ENCODE data around the gene CIAO3. TPM values are rescaled to one million over a fixed set of nuclear protein-coding genes. Genes with fewer than 3 reads are reported as not detected.

CIAO3 gene
- total RNA-seq, 1 donor from 2014 or later = 39.5 TPM

DNA sequence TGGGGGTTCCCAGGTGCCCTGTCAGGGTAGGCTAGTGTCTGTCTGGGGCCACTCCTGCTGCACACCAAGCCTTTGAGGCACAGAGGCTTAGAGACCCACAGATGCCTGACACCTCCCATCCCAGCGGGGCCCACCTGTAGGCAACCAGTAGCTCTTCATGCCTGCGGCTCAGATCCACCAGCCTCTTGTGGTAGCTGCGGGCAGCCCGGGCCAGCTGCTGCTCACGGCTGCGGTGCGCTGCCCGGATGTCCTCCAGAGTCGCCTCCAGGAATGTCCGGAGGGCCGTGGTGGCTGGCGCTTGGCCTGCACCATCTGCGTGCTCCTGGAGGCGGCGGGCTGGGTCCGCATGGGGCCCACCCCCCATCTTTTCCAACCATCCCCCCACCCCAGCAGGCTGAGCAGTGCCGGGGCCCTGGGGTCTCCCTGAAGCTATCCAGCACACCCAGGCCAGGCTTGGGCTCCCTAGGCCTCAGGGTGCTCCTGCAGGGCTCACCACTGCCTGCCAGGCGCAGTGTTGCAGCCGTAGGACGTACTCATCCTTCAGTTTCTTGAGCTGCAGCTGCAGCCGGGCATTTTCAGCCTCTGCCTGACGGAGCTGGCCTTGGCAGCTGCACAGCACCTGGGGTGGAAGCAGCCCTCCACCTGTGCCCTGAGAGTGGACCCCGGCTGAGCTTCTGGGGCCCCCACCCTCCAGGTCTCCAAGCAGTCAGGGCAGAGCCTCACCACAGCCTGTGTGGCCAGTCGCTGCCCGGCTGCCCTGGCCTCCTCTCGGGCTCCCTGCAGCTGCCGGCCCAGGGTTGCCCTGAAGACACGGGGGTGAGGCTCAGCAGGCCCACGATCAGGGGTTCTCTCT lies 16.4 kb downstream of the CIAO3 start:
- Mint-ChIP-seq H3K4me1 (peaks cover 3% of the 10 kb centered on the region), H3K27ac (no peak overlapping the region), H3K4me3 (no peak overlapping the region), H3K9me3 (no peaks in the 10 kb centered on the region), H3K27me3 (peaks cover 6% of the 10 kb centered on the region), H3K36me3 (ENCODE audit: low read depth) (no peaks in the 10 kb centered on the region)
- no peak for DNase-seq
- intact Hi-C loops (cut with micrococcal nuclease) = loop anchor here (5.0 kb wide), 1 partner anchor 42 kb away; the partner anchor contains the start of genes JMJD8 and STUB1

- no peaks in the 10 kb centered on the region for H3K36me3 Mint-ChIP-seq (ENCODE audit: low read depth)
- peaks cover 13% of the 10 kb centered on the region for H3K27me3 Mint-ChIP-seq
- no peak overlapping the region for H3K27ac Mint-ChIP-seq
- no peak overlapping the region for H3K4me3 Mint-ChIP-seq
- peaks cover 3% of the 10 kb centered on the region for H3K4me1 Mint-ChIP-seq
- intact Hi-C loops (cut with micrococcal nuclease) = no loop called here
- no peaks in the 10 kb centered on the region for H3K9me3 Mint-ChIP-seq
- DNase-seq = no peak
Measured at GRCh38 chr16:723695-724094, 17.1 kb downstream of the CIAO3 start.

DNA sequence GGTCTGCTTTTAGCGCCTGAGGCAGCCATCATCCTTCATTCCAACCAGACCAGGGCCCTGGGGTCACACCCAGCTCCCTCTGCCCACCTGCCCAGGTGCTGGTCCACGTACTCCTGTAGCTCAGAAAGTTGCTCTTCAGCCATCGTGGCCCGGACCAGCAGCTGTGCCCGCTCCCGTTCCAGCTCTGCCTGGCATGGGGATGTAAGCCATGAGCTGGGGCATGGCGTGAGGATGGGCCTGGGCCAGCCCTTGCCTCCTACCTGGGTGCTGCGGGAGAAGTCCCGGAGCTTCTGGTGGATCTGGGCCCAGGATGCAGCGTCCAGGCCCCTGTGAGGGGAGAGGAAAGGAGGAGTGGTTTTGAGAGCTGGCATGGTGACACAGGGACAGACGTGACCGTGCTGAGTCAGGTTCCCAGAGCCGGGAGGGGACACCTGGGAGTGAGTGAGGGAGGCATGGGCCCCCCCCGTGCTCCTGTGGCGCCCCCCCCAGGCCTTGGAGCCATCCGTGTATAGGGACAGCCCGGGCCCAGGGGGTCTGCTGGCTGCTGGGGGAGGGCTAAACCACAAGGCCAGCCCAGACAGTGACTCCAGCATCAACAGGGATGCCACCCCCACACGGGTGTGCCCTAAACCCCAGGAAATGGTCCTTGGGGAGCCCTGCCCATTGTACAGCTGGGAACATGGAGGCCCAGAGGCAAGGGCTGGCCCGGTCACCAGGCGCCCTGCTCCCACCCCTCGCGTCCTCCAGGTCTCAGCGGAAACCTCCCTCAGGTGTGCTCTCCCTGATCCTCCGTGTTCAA lies 17.8 kb downstream of the CIAO3 start:
- intact Hi-C loops (cut with micrococcal nuclease) = no loop called here
- no peaks in the 10 kb centered on the region for H3K9me3 Mint-ChIP-seq

DNA sequence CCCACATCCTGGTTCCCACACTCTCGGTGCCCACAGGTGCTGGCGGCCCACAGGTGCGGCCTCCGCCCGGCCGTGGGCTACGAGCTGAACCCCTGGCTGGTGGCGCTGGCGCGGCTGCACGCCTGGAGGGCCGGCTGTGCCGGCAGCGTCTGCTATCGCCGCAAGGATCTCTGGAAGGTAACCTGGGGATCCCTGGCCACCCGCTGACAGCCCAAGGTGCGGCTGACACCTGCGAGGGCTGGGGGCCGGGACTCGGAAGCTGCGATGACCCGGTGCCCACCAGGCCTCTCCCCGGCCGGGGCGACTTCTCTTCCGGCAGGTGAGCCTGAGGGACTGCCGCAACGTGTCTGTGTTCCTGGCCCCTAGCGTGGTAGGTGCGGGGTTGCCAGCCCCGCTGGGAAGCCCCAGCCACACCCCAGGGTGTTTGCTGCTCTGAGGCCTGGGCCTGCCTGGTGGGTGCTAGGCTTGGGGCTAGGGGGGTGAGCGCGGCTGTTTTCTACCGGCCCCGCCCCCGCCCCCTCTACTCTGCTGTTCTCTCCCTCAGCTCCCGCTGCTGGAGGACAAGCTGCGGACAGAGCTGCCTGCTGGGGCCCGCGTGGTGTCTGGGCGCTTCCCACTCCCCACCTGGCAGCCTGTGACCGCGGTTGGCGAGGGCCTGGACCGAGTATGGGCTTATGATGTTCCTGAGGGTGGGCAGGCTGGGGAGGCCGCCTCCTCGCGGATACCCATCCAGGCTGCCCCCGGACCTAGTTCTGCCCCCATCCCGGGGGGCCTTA lies 18.8 kb downstream of the CIAO3 start:
- H3K4me3 Mint-ChIP-seq = peak overlapping the region; percentile 70
- H3K4me1 Mint-ChIP-seq = peaks cover 3% of the 10 kb centered on the region
- H3K27me3 Mint-ChIP-seq = peaks cover 14% of the 10 kb centered on the region
- intact Hi-C loops (cut with micrococcal nuclease) = no loop called here
- no peak overlapping the region for H3K27ac Mint-ChIP-seq
- no peaks in the 10 kb centered on the region for H3K9me3 Mint-ChIP-seq
- H3K36me3 Mint-ChIP-seq (ENCODE audit: low read depth) = no peaks in the 10 kb centered on the region
- DNase-seq = no peak

More for the DNA sequence above, 17.8 kb downstream of the CIAO3 start:
- DNase-seq = no peak
- peaks cover 3% of the 10 kb centered on the region for H3K4me1 Mint-ChIP-seq
- H3K27ac Mint-ChIP-seq = no peak overlapping the region
- H3K4me3 Mint-ChIP-seq = peak overlapping the region; percentile 30
- H3K36me3 Mint-ChIP-seq (ENCODE audit: low read depth) = no peaks in the 10 kb centered on the region
- H3K27me3 Mint-ChIP-seq = peaks cover 14% of the 10 kb centered on the region

DNA sequence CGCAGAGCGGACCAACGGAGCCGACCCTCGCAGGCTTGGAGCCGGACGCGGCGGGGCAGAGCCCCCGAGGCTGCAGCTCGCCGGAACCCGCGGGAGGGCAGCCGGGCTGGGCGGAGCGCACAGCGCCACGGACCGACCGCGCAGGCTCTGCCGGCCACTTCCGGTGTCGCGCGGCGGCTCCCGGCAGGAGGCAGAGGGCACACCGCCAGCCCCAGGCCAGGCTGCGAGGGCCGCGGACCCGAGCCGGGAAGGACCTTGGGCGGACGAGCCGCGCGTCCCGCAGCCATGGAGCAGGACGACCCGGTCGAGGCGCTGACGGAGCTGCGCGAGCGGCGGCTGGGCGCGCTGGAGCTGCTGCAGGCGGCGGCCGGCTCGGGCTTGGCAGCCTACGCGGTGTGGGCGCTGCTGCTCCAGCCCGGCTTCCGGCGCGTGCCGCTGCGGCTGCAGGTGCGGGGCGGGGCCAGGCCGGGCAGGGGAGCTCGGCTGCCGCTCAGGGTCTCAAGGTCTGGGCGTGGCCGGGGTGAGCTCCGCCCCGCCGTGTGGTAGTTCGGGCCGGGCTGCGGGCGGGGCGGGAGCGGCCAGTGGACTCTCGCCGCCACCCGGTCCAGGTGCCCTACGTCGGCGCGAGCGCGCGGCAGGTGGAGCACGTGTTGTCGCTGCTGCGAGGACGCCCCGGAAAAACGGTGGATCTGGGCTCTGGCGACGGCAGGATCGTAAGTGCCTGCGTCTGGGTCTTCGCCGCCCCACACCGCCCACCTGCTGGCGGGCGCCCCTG lies 19.6 kb downstream of the CIAO3 start, which contains the start of gene ANTKMT:
Gene ANTKMT, plus strand, starts transcription at position 157 of the 775 bp plus-strand sequence. Its CDS starts 129 bp downstream, at position 286.
- peak within 1 kb of the TSS; percentile 85 for H3K4me3 Mint-ChIP-seq
- H3K27ac Mint-ChIP-seq = peak within 1 kb of the TSS; percentile 80
- H3K4me1 Mint-ChIP-seq = peaks cover 3% of the 10 kb centered on the region
- H3K9me3 Mint-ChIP-seq = no peaks in the 10 kb centered on the region
- peak; percentile 91 for DNase-seq
- peaks cover 17% of the 10 kb centered on the region for H3K27me3 Mint-ChIP-seq
- no peaks in the 10 kb centered on the region for H3K36me3 Mint-ChIP-seq (ENCODE audit: low read depth)
- intact Hi-C loops (cut with micrococcal nuclease) = no loop called here

DNA sequence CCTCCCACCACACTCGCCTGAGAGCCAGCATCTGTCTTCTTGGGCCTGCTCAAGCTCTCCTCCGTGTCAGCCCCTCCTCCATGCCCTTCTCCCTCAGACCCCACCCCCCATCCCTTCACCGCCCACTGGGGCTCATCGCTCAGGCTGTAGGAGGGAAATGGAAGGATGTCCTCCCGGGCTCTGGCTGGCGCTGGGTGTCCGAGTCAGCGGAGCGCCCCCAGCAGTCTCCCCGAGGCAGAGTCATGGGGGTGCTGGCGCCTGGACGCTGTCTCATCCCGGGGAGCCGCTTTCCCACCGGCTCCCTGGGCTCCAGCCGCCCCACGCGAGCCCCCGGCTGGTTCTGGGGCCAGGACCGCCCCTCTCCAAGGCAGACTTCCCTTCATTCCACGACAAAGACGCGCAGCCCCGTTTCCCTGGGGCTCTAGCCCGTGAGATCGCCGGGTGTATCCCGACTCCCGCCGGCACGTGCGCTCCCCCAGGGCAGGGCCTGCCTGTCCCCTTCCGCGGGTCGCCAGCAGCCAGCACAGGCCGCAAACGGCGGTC lies 20.3 kb downstream of the CIAO3 start:
- Mint-ChIP-seq H3K36me3 (ENCODE audit: low read depth) (no peaks in the 10 kb centered on the region), H3K4me3 (peak overlapping the region; percentile 85), H3K27ac (peak overlapping the region; percentile 80), H3K4me1 (peaks cover 3% of the 10 kb centered on the region), H3K9me3 (no peaks in the 10 kb centered on the region), H3K27me3 (peaks cover 17% of the 10 kb centered on the region)
- DNase-seq = peak; percentile 76
- intact Hi-C loops (cut with micrococcal nuclease) = no loop called here

GRCh38 chr16:719815-720446 lies 20.9 kb downstream of the CIAO3 start:
- intact Hi-C loops (cut with micrococcal nuclease) = no loop called here
- Mint-ChIP-seq H3K36me3 (ENCODE audit: low read depth) (no peaks in the 10 kb centered on the region), H3K4me1 (peaks cover 3% of the 10 kb centered on the region), H3K4me3 (peak overlapping the region; percentile 85), H3K9me3 (no peaks in the 10 kb centered on the region), H3K27me3 (peaks cover 17% of the 10 kb centered on the region), H3K27ac (peak overlapping the region; percentile 80)
- DNase-seq = no peak

DNA sequence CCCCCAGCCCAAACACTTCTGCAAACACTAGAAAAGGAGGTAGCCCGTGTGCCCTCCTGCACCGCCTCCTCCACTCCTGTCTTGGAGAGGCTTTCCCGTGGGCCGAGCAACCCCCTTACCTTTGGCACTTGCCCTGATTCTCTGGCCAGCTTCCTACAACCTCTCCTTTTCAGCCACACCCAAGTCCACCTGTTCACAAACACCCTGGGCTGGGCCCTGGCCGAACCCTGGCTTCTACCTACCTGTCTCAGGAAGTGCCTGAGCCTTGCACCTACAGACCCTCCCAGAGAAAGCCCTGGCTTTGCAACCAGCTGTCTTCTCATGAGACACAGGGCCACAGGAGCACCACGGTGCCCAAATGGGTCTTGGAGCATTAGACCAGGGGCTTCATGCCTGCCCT lies 21.9 kb downstream of the CIAO3 start:
- no peaks in the 10 kb centered on the region for H3K9me3 Mint-ChIP-seq
- no peak overlapping the region for H3K27ac Mint-ChIP-seq
- H3K4me3 Mint-ChIP-seq = peak overlapping the region; percentile 85

GRCh38 chr16:718389-718788 lies 22.4 kb downstream of the CIAO3 start:
- no peaks in the 10 kb centered on the region for H3K9me3 Mint-ChIP-seq
- peaks cover 19% of the 10 kb centered on the region for H3K27me3 Mint-ChIP-seq
- DNase-seq = no peak
- no peak overlapping the region for H3K4me3 Mint-ChIP-seq
- intact Hi-C loops (cut with micrococcal nuclease) = no loop called here
- H3K4me1 Mint-ChIP-seq = peaks cover 3% of the 10 kb centered on the region
- no peak overlapping the region for H3K27ac Mint-ChIP-seq
- H3K36me3 Mint-ChIP-seq (ENCODE audit: low read depth) = no peaks in the 10 kb centered on the region

More for the DNA sequence above, 21.9 kb downstream of the CIAO3 start:
- Mint-ChIP-seq H3K36me3 (ENCODE audit: low read depth) (no peaks in the 10 kb centered on the region), H3K27me3 (peaks cover 19% of the 10 kb centered on the region), H3K4me1 (peaks cover 3% of the 10 kb centered on the region)
- intact Hi-C loops (cut with micrococcal nuclease) = no loop called here
- no peak for DNase-seq

- DNase-seq = no peak
- intact Hi-C loops (cut with micrococcal nuclease) = no loop called here
- Mint-ChIP-seq H3K4me3 (no peak overlapping the region), H3K4me1 (peaks cover 6% of the 10 kb centered on the region), H3K27me3 (peaks cover 22% of the 10 kb centered on the region), H3K27ac (no peak overlapping the region), H3K36me3 (ENCODE audit: low read depth) (no peaks in the 10 kb centered on the region), H3K9me3 (no peaks in the 10 kb centered on the region)
Measured at GRCh38 chr16:717450-718245, 23.1 kb downstream of the CIAO3 start.

DNA sequence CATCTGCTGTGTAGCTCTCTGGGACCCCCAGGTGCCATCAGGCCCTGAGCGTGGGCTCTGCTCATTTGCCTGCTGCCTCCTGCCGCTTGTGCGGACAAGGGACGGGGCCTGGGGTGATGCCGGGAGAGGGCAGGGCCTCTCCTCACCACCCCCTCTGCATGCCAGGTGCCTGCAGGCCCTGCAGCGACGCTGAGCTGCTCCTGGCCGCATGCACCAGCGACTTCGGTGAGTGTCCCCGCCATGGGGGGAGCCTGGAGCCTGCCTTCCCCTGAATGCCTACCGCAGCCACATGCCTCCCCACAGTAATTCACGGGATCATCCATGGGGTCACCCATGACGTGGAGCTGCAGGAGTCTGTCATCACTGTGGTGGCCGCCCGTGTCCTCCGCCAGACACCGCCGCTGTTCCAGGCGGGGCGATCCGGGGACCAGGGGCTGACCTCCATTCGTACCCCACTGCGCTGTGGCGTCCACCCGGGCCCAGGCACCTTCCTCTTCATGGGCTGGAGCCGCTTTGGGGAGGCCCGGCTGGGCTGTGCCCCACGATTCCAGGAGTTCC lies 23.9 kb downstream of the CIAO3 start:
- intact Hi-C loops (cut with micrococcal nuclease) = no loop called here
- peaks cover 7% of the 10 kb centered on the region for H3K4me1 Mint-ChIP-seq
- H3K27ac Mint-ChIP-seq = no peak overlapping the region
- no peak overlapping the region for H3K4me3 Mint-ChIP-seq
- no peaks in the 10 kb centered on the region for H3K36me3 Mint-ChIP-seq (ENCODE audit: low read depth)
- no peak for DNase-seq
- H3K27me3 Mint-ChIP-seq = peaks cover 23% of the 10 kb centered on the region
- no peaks in the 10 kb centered on the region for H3K9me3 Mint-ChIP-seq

DNA sequence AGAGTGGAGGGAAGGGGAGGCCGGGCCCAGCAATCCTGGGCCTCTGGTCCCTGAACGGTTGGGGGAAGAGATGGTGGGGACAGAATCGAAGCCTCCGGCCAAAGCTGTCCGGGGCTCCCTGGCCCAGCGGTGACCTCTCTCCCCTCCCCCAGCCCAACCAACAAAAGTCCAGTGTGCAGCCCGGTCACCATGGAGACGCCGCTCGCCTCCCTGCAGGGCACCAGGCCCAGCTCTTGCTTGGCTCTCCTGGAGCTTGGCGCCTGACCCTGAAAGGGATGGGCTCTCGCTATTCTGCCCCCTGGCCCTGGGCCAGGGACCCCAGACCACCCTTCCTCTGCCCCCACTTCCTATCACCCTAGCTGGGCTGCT lies 24.6 kb downstream of the CIAO3 start:
- H3K4me1 Mint-ChIP-seq = peaks cover 7% of the 10 kb centered on the region
- DNase-seq = no peak
- H3K27me3 Mint-ChIP-seq = peaks cover 24% of the 10 kb centered on the region
- intact Hi-C loops (cut with micrococcal nuclease) = no loop called here
- no peaks in the 10 kb centered on the region for H3K9me3 Mint-ChIP-seq
- no peaks in the 10 kb centered on the region for H3K36me3 Mint-ChIP-seq (ENCODE audit: low read depth)
- no peak overlapping the region for H3K27ac Mint-ChIP-seq
- H3K4me3 Mint-ChIP-seq = peak overlapping the region; percentile 62
